Mononuclear cell (primary cell): ENCODE data around the gene TSHZ3. TPM values are rescaled to one million over a fixed set of nuclear protein-coding genes. Genes with fewer than 3 reads are reported as not detected.

Experiments
- H3K27me3 ChIP-seq: 2 replicates; pipeline ENCODE4 v1.6.0; 2011; ENCODE audit warnings: low read length, control low read depth; ENCODE audit not compliant: insufficient read depth
- H3K4me1 ChIP-seq: 2 replicates; pipeline ENCODE4 v1.5.1; 2011; ENCODE audit warnings: mild to moderate bottlenecking, low read length, control low read depth; ENCODE audit not compliant: insufficient read depth
- H3K4me3 ChIP-seq: 2 replicates; pipeline ENCODE4 v1.5.1; 2011; ENCODE audit warnings: mild to moderate bottlenecking, low read length, moderate library complexity
- H3K9me3 ChIP-seq: 2 replicates; pipeline ENCODE4 v1.5.1; 2011; ENCODE audit warnings: low read depth, mild to moderate bottlenecking, control low read depth, low read length
- total RNA-seq: library from RNA; depleted of rRNA; stranded (reverse); fragments of >200 nt; gene quantifications from one replicate; pipeline ENCODE4 v1.2.3, GENCODE V29; 2012

The TSHZ3 gene
- total RNA-seq, 1 donor, result 1.9 TPM

GRCh38 chr19:31252441-31252840 lies 96.8 kb downstream of the TSHZ3 start:
- H3K9me3 ChIP-seq, result no peaks in the 10 kb centered on the region
- H3K27me3 ChIP-seq, result no peaks in the 10 kb centered on the region
- no peak overlapping the region for H3K4me3 ChIP-seq
- H3K4me1 ChIP-seq, result no peaks in the 10 kb centered on the region

- no peaks in the 10 kb centered on the region for H3K4me1 ChIP-seq
- no peaks in the 10 kb centered on the region for H3K27me3 ChIP-seq
- H3K9me3 ChIP-seq, result no peaks in the 10 kb centered on the region
- H3K4me3 ChIP-seq, result no peak overlapping the region
Measured at GRCh38 chr19:31249217-31249616, 100.0 kb downstream of the TSHZ3 start.

DNA sequence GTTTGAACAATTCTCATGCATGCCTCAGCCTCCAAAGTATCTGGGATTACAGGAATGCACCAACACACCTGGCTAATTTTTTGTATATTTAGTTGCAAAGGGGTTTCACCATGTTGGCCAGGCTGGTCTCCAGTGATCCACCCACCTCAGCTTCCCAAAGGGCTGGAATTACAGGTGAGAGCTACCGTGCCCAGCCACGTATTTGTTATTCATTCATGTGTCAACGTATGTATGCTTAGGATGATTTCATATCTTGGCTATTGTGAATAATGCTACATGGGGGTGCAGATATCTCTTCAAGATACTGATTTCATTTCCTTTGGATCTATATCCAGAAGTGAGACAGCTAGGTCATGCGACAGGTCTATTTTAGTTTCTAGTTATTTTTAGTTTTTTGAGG lies 113.4 kb downstream of the TSHZ3 start:
- Histone ChIP-seq H3K4me1 (no peaks in the 10 kb centered on the region), H3K27me3 (peaks cover 4% of the 10 kb centered on the region)

DNA sequence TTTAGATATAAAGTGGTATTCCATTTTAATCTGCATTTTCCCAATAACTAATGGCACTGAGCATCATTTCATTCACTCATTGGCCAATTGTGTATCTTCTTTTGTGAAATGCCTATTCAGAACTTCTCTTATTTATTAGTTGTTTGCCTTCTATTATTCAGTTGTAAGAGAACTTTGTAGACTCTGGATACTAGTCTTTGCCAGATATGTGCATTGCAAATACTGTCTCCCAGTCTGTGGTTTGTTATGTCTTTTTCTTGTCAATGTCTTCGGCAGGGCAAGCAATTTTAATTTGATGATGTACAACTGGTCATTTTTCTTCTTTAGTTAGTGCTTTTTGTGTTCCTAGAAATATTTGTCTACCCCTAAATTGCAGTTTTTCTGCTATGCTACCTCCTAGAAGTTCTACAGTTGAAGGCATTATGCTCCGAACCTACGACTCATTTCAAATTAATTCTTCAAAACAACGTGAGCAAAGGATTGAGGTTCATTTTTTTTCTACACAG lies 115.9 kb downstream of the TSHZ3 start:
- H3K4me1 ChIP-seq, result no peaks in the 10 kb centered on the region
- no peak overlapping the region for H3K4me3 ChIP-seq
- H3K27me3 ChIP-seq, result no peaks in the 10 kb centered on the region
- no peaks in the 10 kb centered on the region for H3K9me3 ChIP-seq

More for the DNA sequence above, 113.4 kb downstream of the TSHZ3 start:
- Histone ChIP-seq H3K9me3 (no peaks in the 10 kb centered on the region), H3K4me3 (no peak overlapping the region)

- H3K4me1 ChIP-seq, result no peaks in the 10 kb centered on the region
- no peaks in the 10 kb centered on the region for H3K27me3 ChIP-seq
- H3K4me3 ChIP-seq, result no peak overlapping the region
- H3K9me3 ChIP-seq, result no peaks in the 10 kb centered on the region
Measured at GRCh38 chr19:31232871-31233270, 116.4 kb downstream of the TSHZ3 start.

- Histone ChIP-seq H3K27me3 (no peaks in the 10 kb centered on the region), H3K4me1 (no peaks in the 10 kb centered on the region), H3K9me3 (no peaks in the 10 kb centered on the region), H3K4me3 (no peak overlapping the region)
Measured at GRCh38 chr19:31232180-31232579, 117.1 kb downstream of the TSHZ3 start.

- no peak overlapping the region for H3K4me3 ChIP-seq
- H3K9me3 ChIP-seq, result no peaks in the 10 kb centered on the region
- H3K4me1 ChIP-seq, result no peaks in the 10 kb centered on the region
- no peaks in the 10 kb centered on the region for H3K27me3 ChIP-seq
Measured at GRCh38 chr19:31231237-31231636, 118.0 kb downstream of the TSHZ3 start.

- H3K4me3 ChIP-seq, result no peak overlapping the region
- no peaks in the 10 kb centered on the region for H3K27me3 ChIP-seq
- no peaks in the 10 kb centered on the region for H3K9me3 ChIP-seq
- no peaks in the 10 kb centered on the region for H3K4me1 ChIP-seq
Measured at GRCh38 chr19:31226151-31226935, 122.9 kb downstream of the TSHZ3 start.
